CD14-positive monocyte (primary cell): ENCODE measurements around the gene FMR1. TPM values are rescaled to one million over a fixed set of nuclear protein-coding genes. Genes with fewer than 3 reads are reported as not detected.

Source experiments
- DNase-seq, 3 donors: peaks; one replicate each; pipeline ENCODE4 v3.0.0-alpha.2; 2011 to 2022
- H2AFZ ChIP-seq: 2 replicates; pipeline ENCODE4 v1.6.0; 2012; ENCODE audit warnings: mild to moderate bottlenecking, low read depth, low read length, inconsistent platforms; ENCODE audit not compliant: insufficient read depth, poor library complexity, severe bottlenecking
- H3K27ac ChIP-seq, 2 donors: 1 replicate in 1 of 2; 2 replicates in 1 of 2; pipeline ENCODE4 v1.5.1; 2012 to 2013; ENCODE audit warnings: low read length in 2 of 2, control low read depth in 1 of 2, inconsistent platforms in 1 of 2, low read depth in 1 of 2, mild to moderate bottlenecking in 1 of 2
- H3K27me3 ChIP-seq, 2 donors: one replicate each; pipeline versions ENCODE4 v1.6.0 to v1.6.1; 2011 to 2013; ENCODE audit warnings: low read length in 2 of 2; ENCODE audit not compliant: control insufficient read depth in 2 of 2, insufficient read depth in 2 of 2
- H3K36me3 ChIP-seq, 2 donors: replicated peaks in 1 of 2; 1 replicate in 1 of 2; 2 replicates in 1 of 2; pipeline versions ENCODE4 v1.5.1 to v1.6.1; 2012 to 2013; ENCODE audit warnings: low read length in 2 of 2, control low read depth in 1 of 2, inconsistent platforms in 1 of 2, mild to moderate bottlenecking in 1 of 2; ENCODE audit not compliant: insufficient read depth in 2 of 2, control insufficient read depth in 1 of 2
- H3K4me1 ChIP-seq, 2 donors: 1 replicate in 1 of 2; 2 replicates in 1 of 2; pipeline versions ENCODE4 v1.5.1 to v1.6.1; 2012 to 2013; ENCODE audit warnings: low read length in 2 of 2, control low read depth in 1 of 2, inconsistent platforms in 1 of 2, mild to moderate bottlenecking in 1 of 2, moderate library complexity in 1 of 2; ENCODE audit not compliant: insufficient read depth in 2 of 2, control insufficient read depth in 1 of 2
- H3K4me2 ChIP-seq: replicated peaks from 2 replicates; pipeline ENCODE3; 2012; ENCODE audit warnings: low read length, moderate library complexity, mild to moderate bottlenecking; ENCODE audit not compliant: poor library complexity, severe bottlenecking; ENCODE audit errors: extremely low read depth
- H3K4me3 ChIP-seq, 3 experiments: fragments of 200-600 bp in 1 of 3; sonication (generic) in 1 of 3; replicated peaks in 1 of 3; 1 replicate in 2 of 3; 2 replicates in 1 of 3; pipeline ENCODE4 v1.5.1; 2011 to 2013; ENCODE audit warnings: low read length in 3 of 3, mild to moderate bottlenecking in 3 of 3, control low read depth in 2 of 3, low read depth in 2 of 3, inconsistent platforms in 1 of 3, moderate library complexity in 1 of 3
- H3K79me2 ChIP-seq: 2 replicates; pipeline ENCODE4 v1.6.0; 2012; ENCODE audit warnings: mild to moderate bottlenecking, control low read depth, inconsistent platforms, low read length, moderate library complexity; ENCODE audit not compliant: insufficient read depth
- H3K9ac ChIP-seq: 2 replicates; pipeline ENCODE4 v1.6.0; 2017; ENCODE audit warnings: low read length, mild to moderate bottlenecking; ENCODE audit not compliant: insufficient read depth, poor library complexity, severe bottlenecking
- H3K9me3 ChIP-seq, 2 donors: replicated peaks in 1 of 2; 1 replicate in 1 of 2; 2 replicates in 1 of 2; pipeline versions ENCODE4 v1.5.1 to v1.6.1; 2012 to 2013; ENCODE audit warnings: low read length in 2 of 2, control low read depth in 1 of 2; ENCODE audit not compliant: control insufficient read depth in 1 of 2, insufficient read depth in 1 of 2
- H4K20me1 ChIP-seq: 2 replicates; pipeline ENCODE4 v1.6.0; 2012; ENCODE audit warnings: mild to moderate bottlenecking, low read length, control low read depth, moderate library complexity; ENCODE audit not compliant: insufficient read depth
- H3K27ac Mint-ChIP-seq, 7 donors: one replicate each; pipeline ENCODE4 v1.8.0; 2020; ENCODE audit warnings: mild to moderate bottlenecking in 7 of 7, mixed read lengths in 7 of 7, moderate library complexity in 6 of 7, inconsistent platforms in 2 of 7
- H3K27me3 Mint-ChIP-seq, 3 donors: one replicate each; pipeline ENCODE4 v1.8.0; 2021 to 2022; ENCODE audit warnings: low read depth in 3 of 3, mild to moderate bottlenecking in 3 of 3, mixed read lengths in 3 of 3, moderate library complexity in 3 of 3, inconsistent platforms in 1 of 3
- H3K36me3 Mint-ChIP-seq, 2 donors: one replicate each; pipeline ENCODE4 v1.8.0; 2020; ENCODE audit warnings: mixed read lengths in 2 of 2, inconsistent platforms in 1 of 2, mild to moderate bottlenecking in 1 of 2
- H3K4me1 Mint-ChIP-seq: one replicate; pipeline ENCODE4 v1.8.0; 2020; ENCODE audit warnings: mild to moderate bottlenecking, mixed read lengths
- H3K4me3 Mint-ChIP-seq, 2 donors: one replicate each; pipeline ENCODE4 v1.8.0; 2020; ENCODE audit warnings: mild to moderate bottlenecking in 2 of 2, mixed read lengths in 2 of 2, moderate library complexity in 1 of 2
- H3K9me3 Mint-ChIP-seq, 7 donors: one replicate each; pipeline ENCODE4 v1.8.0; 2020 to 2022; ENCODE audit warnings: mixed read lengths in 7 of 7, mild to moderate bottlenecking in 6 of 7, moderate library complexity in 6 of 7, inconsistent platforms in 2 of 7
- CTCF ChIP-seq: fragments of 200-600 bp; IDR thresholded peaks from one replicate; pipeline ENCODE4 v1.8.0; 2022; ENCODE audit warnings: antibody characterized with exemption, mild to moderate bottlenecking
- WGBS: methylation state at CpG from one replicate; pipeline ENCODE4 v1.1.5; 2013; ENCODE audit warnings: missing lambda C conversion rate; ENCODE audit not compliant: insufficient coverage; 5-methylcytosine and 5-hydroxymethylcytosine counted together
- intact Hi-C, 2 donors: fragments of 100-400 bp; cut with micrococcal nuclease; formaldehyde crosslinking; loops; one replicate each; pipeline versions ENCODE4 v1.15.0 to v1.15.1; 2023
- polyA plus RNA-seq, 3 donors: library from polyadenylated mRNA; depleted of rRNA in 1 of 3; unstranded in 2 of 3; stranded (reverse) in 1 of 3; fragments of 300-500 nt in 2 of 3; fragments of >200 nt in 1 of 3; fragmentation: Illumina TruSeq in 2 of 3; gene quantifications; 1 replicate in 2 of 3; 2 replicates in 1 of 3; pipeline ENCODE4 v1.2.3, GENCODE V29; 2012 to 2021

The FMR1 gene
- polyA plus RNA-seq, 3 donors, result 3.7 to 31.8 (median 5.1) TPM

- Histone ChIP-seq H3K36me3 (peaks cover 25 to 47% of the 10 kb centered on the region in 2 donors), H3K4me1 (no peaks in the 10 kb centered on the region), H3K27me3 (no peaks in the 10 kb centered on the region), H3K4me3 (no peak overlapping the region), H3K79me2 (peaks cover 6% of the 10 kb centered on the region), H3K4me2 (no peak overlapping the region), H4K20me1 (peaks cover 23% of the 10 kb centered on the region), H3K9me3 (no peaks in the 10 kb centered on the region), H2AFZ (no peak overlapping the region), H3K27ac (no peak overlapping the region), H3K9ac (no peak overlapping the region)
- no peak for TF ChIP-seq CTCF
- Mint-ChIP-seq H3K36me3 (peaks cover 33 to 34% of the 10 kb centered on the region in 2 donors), H3K4me3 (no peak overlapping the region), H3K4me1 (no peaks in the 10 kb centered on the region), H3K9me3 (peaks cover 0 to 2% (median 0%) of the 10 kb centered on the region in 7 donors), H3K27ac (peak overlapping the region in 2 of 7 donors; percentile 19 to 21), H3K27me3 (no peaks in the 10 kb centered on the region)
- WGBS, result no CpG with 5 or more reads among the region's 4 CpGs
- intact Hi-C loops, result no loop called here
- DNase-seq, result no peak
Observed at GRCh38 chrX:147927256-147927655, 15.5 kb downstream of the FMR1 start.

GRCh38 chrX:147933815-147934214, 22.1 kb downstream of the FMR1 start:
- Histone ChIP-seq H3K27ac (no peak overlapping the region), H3K4me3 (no peak overlapping the region), H4K20me1 (no peaks in the 10 kb centered on the region), H3K27me3 (no peaks in the 10 kb centered on the region), H2AFZ (no peak overlapping the region), H3K4me1 (no peaks in the 10 kb centered on the region), H3K4me2 (no peak overlapping the region), H3K9ac (no peak overlapping the region), H3K36me3 (peaks cover 50 to 85% of the 10 kb centered on the region in 2 donors), H3K9me3 (no peaks in the 10 kb centered on the region), H3K79me2 (no peaks in the 10 kb centered on the region)
- Mint-ChIP-seq H3K4me1 (no peaks in the 10 kb centered on the region), H3K9me3 (no peaks in the 10 kb centered on the region), H3K36me3 (peaks cover 43 to 46% of the 10 kb centered on the region in 2 donors), H3K27me3 (no peaks in the 10 kb centered on the region), H3K27ac (no peak overlapping the region), H3K4me3 (no peak overlapping the region)
- intact Hi-C loops, result no loop called here
- no CpG with 5 or more reads among the region's 1 CpG for WGBS
- no peak for DNase-seq
- TF ChIP-seq CTCF, result no peak
